Bronchus fibroblast of lung (primary cell): ENCODE results near the gene VWDE. TPM values are rescaled to one million over a fixed set of nuclear protein-coding genes. Genes with fewer than 3 reads are reported as not detected.

Experiments used
- total RNA-seq: library from RNA; depleted of rRNA; stranded (reverse); fragments of >200 nt; gene quantifications from 2 replicates; pipeline ENCODE4 v1.2.3, GENCODE V29; 2015

Gene VWDE
- 0.15 and 0.17 TPM in 2 replicates for total RNA-seq

GRCh38 chr7:12403287-12404181, at the start of gene VWDE:
Gene VWDE, minus strand, starts transcription at chr7:12403865. Its CDS starts 149 bp downstream, at chr7:12403716.

Other genes with a start within 250 kb of the VWDE start
- 32.4 and 44.2 TPM in 2 replicates for gene TMEM106B, start 192.6 kb downstream of the VWDE start, total RNA-seq
- not detected in 2 replicates for gene SCIN, start 166.9 kb upstream of the VWDE start, total RNA-seq